Stimulated activated CD4-positive, alpha-beta T cell treated with anti-CD3 and anti-CD28 coated beads, Interleukin-4, amount 100 ng/mL, for 48 hours (primary cell): ENCODE measurements around the gene DDX41.

ENCODE experiments used
- DNase-seq, 2 donors: peaks; one replicate each; pipeline ENCODE4 v3.0.0-alpha.2; 2020; ENCODE audit warnings: low read depth in 2 of 2

Gene DDX41

GRCh38 chr5:177469750-177470525 is 46.8 kb downstream of the DDX41 start:
- no peak for DNase-seq

DNA sequence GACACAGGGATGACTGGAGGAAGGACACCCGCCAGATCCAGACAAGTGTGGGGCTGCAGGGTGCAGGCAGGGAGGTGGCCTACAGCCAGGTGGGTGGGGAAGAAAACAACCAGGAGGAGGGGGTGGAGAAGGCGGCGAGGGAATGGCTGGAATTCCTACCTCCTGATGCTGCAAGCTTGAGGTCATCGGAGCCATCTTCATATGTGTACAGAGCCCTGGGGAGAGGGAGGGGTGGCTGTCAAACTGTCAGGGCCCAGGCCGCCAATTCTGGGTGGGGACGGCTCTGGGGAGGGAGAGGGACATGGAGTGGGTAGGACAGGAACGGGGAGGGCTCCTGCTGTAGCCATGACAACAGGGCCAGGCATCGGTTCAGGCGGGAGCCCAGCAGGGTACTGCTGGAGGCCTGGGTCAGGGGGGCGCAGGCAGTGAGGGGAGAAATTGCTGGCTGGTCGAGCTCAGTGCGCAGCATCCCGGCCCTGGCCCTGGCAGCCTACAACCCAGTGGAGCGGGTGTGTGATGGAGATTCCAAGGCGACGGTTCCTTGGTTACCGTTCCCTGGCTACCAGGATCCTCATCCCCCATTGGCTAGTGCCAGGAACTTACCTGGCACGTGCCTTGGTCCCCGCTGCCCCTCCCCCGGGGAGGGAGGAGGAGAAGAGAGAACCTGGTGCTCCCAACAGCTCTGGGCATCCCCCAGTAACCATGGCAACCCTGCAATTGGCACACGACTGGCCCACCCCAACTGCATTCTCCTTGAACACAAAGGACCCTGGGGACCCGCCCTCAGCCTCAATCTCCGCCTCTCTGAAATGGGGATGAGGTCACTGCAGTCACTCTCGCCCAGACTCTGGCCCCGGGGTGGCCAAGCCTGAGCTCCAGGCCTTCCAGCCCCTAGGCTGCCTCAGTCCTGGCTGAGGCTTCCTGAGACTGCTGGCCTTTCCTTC is 47.8 kb downstream of the DDX41 start:
- no peak for DNase-seq

GRCh38 chr5:177468329-177468684 is 48.5 kb downstream of the DDX41 start:
- DNase-seq = no peak

- DNase-seq = no peak
Measured at GRCh38 chr5:177467436-177467835, 49.3 kb downstream of the DDX41 start.

- DNase-seq = no peak
Measured at GRCh38 chr5:177466861-177467260, 49.9 kb downstream of the DDX41 start.

- no peak for DNase-seq
Measured at GRCh38 chr5:177465044-177465443, 51.7 kb downstream of the DDX41 start.

GRCh38 chr5:177462021-177462670 is 54.6 kb downstream of the DDX41 start:
- DNase-seq = no peak
